Measurements from ENCODE around the gene TSPAN16. TPM values are rescaled to one million over a fixed set of nuclear protein-coding genes. Genes with fewer than 3 reads are reported as not detected.

TSPAN16 gene
- total RNA-seq, 2 experiments from 2014 or later, result not detected

DNA sequence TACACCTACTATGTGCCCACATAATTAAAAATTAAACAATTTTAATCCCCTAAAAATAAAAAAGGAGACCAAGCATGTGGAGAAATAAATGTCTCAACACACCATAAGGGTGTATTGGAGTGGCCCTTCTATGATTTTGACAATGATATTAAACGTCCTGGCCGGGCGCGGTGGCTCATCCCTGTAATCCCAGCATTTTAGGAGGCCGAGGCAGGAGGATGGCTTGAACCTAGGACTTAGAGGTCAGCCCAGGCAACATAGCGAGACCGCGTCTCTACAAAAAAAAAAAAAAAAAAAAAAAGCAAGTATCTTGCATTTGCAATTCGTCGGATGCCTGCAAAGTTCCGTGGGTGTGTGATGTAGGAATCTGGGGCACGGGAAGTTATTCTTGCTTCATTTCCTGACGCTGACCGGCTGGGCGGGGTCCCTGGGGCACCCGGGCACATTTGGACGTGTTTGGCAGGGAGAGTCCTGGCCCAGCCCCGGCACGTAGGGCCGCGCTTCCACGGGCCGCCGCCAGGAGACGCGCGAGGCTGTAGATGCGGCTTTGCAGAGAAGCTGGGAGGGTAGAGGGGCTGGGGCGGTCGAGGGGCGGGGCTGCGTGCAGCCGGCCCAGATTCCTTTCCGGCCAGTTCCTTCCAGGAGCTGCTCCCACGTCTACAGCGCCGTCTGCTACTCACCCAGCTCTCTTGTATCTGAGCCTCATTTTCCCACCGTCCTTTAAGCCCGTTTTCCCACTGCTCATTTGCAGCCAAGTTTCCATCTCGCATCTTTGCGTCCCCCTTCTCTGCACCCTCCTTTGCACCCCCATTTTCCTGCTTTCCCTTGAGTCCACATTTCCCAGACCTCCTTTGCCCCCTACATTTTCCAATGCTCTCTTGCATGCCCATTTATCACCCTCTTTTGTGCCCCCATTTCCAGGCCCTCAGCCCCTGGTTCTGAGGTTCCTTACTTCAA is 2.2 kb upstream of the TSPAN16 start:
- POLR2A ChIA-PET, result interaction anchor here (0.6 to 1.0 kb wide), 3 partner anchors 81 to 345 kb away, joined by 3 to 7 read pairs (median 4); partner anchors contain the start of gene SWSAP1
- H2AFZ ChIP-seq (ENCODE audit: low read length), result peak overlapping the region; percentile 48

DNA sequence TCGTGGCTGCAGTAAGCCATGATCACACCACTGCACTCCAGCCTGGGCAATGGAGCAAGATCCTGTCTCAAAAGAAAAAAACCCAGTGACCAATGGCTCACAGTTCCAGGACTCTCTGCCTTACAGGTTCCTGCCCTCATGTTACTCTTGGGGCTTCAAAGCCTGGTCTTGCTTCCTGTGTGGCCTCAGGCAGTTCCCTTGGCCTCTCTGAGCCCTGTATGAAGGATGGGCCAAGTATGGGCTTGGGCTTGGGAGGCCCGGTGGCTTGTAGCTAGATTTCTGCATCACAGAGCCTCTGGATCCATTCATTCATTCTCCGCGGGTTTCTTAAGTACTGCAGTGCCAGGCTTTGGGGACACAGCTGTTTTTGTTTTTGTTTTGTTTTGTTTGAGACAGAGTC is 780 bp upstream of the TSPAN16 start:
- CTCF ChIA-PET (ENCODE audit: unreplicated experiment), result no interaction called here
- no peaks in the 10 kb centered on the region for H3K79me2 ChIP-seq (ENCODE audit: insufficient read depth, low read depth, low read length)
- H2AFZ ChIP-seq (ENCODE audit: low read length), result no peak overlapping the region
- no peak overlapping the region for H3K27ac ChIP-seq (ENCODE audit: low read depth, low read length, poor library complexity, severe bottlenecking)
- no peak overlapping the region for H3K4me3 ChIP-seq (ENCODE audit: low read depth, low read length, poor library complexity, severe bottlenecking)
- no peaks in the 10 kb centered on the region for H3K9me2 ChIP-seq (ENCODE audit: insufficient read depth, low read length)
- no peaks in the 10 kb centered on the region for H3K9me3 ChIP-seq (ENCODE audit: low read length)
- no peaks in the 10 kb centered on the region for H3K36me3 ChIP-seq (ENCODE audit: insufficient read depth, low read length)
- DNase-seq (ENCODE audit: low spot score), result no peak
- H3K4me2 ChIP-seq (ENCODE audit: low read length), result no peak overlapping the region
- intact Hi-C loops (cut with micrococcal nuclease; ENCODE audit: unreplicated experiment), result no loop called here
- H3K4me1 ChIP-seq (ENCODE audit: insufficient read depth, low read length, poor library complexity, severe bottlenecking), result peaks cover 21% of the 10 kb centered on the region
- TF ChIP-seq EZH2phosphoT487 (IDR thresholded peaks at IDR 0.05; ENCODE audit: borderline replicate concordance, low read depth, low read length), result no peak
- TF ChIP-seq, protein P1, sequence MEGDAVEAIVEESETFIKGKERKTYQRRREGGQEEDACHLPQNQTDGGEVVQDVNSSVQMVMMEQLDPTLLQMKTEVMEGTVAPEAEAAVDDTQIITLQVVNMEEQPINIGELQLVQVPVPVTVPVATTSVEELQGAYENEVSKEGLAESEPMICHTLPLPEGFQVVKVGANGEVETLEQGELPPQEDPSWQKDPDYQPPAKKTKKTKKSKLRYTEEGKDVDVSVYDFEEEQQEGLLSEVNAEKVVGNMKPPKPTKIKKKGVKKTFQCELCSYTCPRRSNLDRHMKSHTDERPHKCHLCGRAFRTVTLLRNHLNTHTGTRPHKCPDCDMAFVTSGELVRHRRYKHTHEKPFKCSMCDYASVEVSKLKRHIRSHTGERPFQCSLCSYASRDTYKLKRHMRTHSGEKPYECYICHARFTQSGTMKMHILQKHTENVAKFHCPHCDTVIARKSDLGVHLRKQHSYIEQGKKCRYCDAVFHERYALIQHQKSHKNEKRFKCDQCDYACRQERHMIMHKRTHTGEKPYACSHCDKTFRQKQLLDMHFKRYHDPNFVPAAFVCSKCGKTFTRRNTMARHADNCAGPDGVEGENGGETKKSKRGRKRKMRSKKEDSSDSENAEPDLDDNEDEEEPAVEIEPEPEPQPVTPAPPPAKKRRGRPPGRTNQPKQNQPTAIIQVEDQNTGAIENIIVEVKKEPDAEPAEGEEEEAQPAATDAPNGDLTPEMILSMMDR (conservative IDR thresholded peaks at IDR 0.05; ENCODE audit: low read length), result no peak
- H4K20me1 ChIP-seq (ENCODE audit: insufficient read depth, low read length), result no peaks in the 10 kb centered on the region
- POLR2A ChIA-PET, result interaction anchor here (2.5 kb wide), 1 partner anchor 80 kb away, joined by 10 read pairs; the partner anchor contains the start of gene SWSAP1
- BruUV-seq (replicated peaks), result no TSS peak

More for the DNA sequence above, 2.2 kb upstream of the TSPAN16 start:
- Histone ChIP-seq H3K4me3 (ENCODE audit: low read depth, low read length, poor library complexity, severe bottlenecking) (peak overlapping the region; percentile 20), H3K9me3 (ENCODE audit: low read length) (no peaks in the 10 kb centered on the region), H3K4me1 (ENCODE audit: insufficient read depth, low read length, poor library complexity, severe bottlenecking) (peaks cover 21% of the 10 kb centered on the region), H3K36me3 (ENCODE audit: insufficient read depth, low read length) (no peaks in the 10 kb centered on the region), H4K20me1 (ENCODE audit: insufficient read depth, low read length) (no peaks in the 10 kb centered on the region), H3K9me2 (ENCODE audit: insufficient read depth, low read length) (no peaks in the 10 kb centered on the region), H3K27ac (ENCODE audit: low read depth, low read length, poor library complexity, severe bottlenecking) (no peak overlapping the region), H3K4me2 (ENCODE audit: low read length) (peak overlapping the region; percentile 58), H3K79me2 (ENCODE audit: insufficient read depth, low read depth, low read length) (no peaks in the 10 kb centered on the region)
- no peak for TF ChIP-seq EZH2phosphoT487 (IDR thresholded peaks at IDR 0.05; ENCODE audit: borderline replicate concordance, low read depth, low read length)
- TF ChIP-seq, protein P1 (conservative IDR thresholded peaks at IDR 0.05; ENCODE audit: low read length), result peak; percentile 94
- DNase-seq (ENCODE audit: low spot score), result peak; percentile 79
- CTCF ChIA-PET (ENCODE audit: unreplicated experiment), result interaction anchor here (0.6 kb wide), 1 partner anchor 26 kb away, joined by 4 read pairs; no protein-coding TSS in a partner anchor
- intact Hi-C loops (cut with micrococcal nuclease; ENCODE audit: unreplicated experiment), result loop anchor here (1.0 to 5.0 kb wide), 5 partner anchors 53 to 189 kb away; partner anchors contain the start of genes CCDC159, ODAD3, PRKCSH and SWSAP1
- BruUV-seq (replicated peaks), result no TSS peak

All from OCI-LY7 (cell line).